ENCODE data around the gene KRT1.
A peak's percentile ranks its signal among the peaks of the same experiment; 100 is the strongest.
"Not testable (repeated sequence)": the region's sequence is repeated elsewhere in the genome, so short reads cannot be mapped to it uniquely, and the experiment has no call there.

Gene KRT1

GRCh38 chr12:52680363-52680762, at the start of gene KRT1:
Gene KRT1 (minus strand): TSS chr12:52680407. CDS start chr12:52680348, 59 bp downstream.
- DNase-seq (ENCODE audit: low read depth in 2 of 2): no peak

- DNase-seq (ENCODE audit: low read depth in 2 of 2): no peak
Measured at GRCh38 chr12:52729147-52729546, 48.9 kb upstream of the KRT1 start.

DNA sequence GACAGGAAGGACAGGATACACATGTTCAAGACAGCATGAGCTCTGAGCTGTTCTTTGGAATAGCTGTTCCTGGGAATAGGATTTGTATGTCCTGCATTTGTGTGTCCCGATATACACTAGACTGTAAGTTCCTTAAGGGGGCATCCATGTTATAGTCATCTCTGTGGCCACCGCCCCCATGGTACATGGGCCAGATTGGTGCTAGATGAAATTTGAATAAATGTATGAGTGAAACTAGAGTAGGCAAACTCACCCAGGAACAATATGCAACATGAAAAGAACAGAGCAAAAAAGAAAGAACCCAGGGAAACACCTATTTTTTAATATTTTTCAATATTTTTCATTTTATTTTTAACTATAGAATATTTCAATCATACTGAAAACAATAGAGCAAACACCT, 48.2 kb upstream of the KRT1 start:
- DNase-seq (ENCODE audit: low read depth in 2 of 2): no peak

DNA sequence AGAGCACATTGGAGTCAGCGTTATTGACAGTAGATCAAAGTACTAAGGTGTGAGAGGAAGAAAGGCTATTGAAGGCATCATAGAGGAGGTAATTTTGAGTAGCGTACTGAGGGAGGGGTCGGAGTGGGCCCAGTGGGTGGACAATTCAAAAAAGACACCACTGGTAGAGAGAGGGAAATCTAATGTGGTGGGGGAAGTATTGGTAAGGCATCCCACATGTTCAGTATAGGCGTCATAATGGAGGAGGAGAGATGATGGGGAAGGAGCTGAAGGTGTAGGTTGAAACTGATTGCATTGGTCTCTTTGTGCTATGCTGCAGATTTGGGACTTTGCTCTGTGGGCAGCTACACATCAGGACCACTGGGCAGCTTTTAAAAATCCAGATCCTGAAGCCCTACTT, 46.8 kb upstream of the KRT1 start:
- DNase-seq (ENCODE audit: low read depth in 2 of 2): no peak

DNA sequence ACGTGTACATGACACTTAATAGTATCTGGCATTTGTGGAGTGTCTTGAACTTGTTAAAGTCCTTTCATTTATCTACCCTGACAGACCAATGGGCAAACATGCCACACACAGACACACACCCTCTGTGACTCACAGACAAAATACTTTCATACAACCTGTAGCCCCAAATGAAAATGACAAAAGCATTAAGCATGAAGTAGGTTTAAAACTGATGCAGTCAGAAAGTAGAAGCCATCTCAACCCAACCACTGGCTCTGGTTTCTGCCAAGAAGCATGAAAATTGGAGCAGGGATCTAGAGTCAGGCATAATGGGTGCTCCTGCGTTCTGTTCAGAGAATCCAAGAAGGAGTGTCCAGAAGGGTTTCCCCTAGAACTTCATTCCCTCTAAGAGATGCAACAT, 46.2 kb upstream of the KRT1 start:
- no peak for DNase-seq (ENCODE audit: low read depth in 2 of 2)

GRCh38 chr12:52724384-52724783, 44.2 kb upstream of the KRT1 start:
- DNase-seq (ENCODE audit: low read depth in 2 of 2): no peak

DNA sequence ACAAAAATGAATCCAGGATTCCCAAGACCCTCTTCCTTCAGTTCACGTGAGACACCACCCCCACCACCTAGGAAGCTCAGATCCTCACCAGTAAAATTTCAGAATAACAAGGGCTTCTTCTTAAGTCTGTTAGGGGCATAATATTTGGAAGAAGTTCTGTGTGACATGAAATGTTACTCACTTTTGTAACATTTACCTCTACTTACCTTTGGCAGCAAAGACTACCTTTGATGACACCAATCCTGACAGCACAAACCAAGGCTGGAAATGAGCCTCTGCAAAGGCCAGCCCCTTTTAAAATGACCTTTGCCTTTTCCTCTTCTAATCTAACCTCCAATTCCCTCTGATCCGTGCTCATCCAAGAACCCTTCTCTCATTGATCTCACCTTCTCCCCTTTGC, 42.5 kb upstream of the KRT1 start:
- no peak for DNase-seq (ENCODE audit: low read depth in 2 of 2)

DNA sequence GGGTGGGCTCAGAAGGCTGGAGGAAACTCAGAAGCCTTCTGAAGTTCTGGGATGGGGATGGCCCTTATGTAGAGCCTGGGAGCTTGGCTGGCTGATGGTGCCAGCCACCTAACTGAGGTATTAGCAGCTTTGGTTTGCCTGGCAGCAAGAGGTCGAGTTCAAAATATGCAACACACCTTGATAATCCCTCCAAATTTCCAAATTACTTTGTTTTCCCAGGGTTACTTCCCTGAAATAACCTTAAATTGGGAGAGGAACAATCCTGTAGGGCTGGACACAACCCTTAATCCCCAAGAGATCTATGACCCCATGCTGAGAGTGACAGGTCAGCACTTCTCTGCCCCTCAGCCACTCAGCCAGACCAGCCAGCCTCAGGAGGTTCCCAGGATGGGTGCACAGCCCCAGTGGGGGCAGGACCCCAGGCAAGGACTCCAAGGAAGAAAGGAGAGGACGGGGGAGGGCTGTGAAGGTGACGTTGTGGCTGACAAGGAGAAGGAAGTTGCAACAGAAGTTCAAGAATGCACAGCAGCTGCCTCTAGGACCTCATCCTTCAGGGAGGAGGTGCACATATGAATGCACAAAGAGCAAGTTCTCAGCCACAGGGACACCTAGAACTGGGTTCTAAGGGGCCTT, 41.7 kb upstream of the KRT1 start:
- no peak for DNase-seq (ENCODE audit: low read depth in 2 of 2)

GRCh38 chr12:52720365-52720886, 40.2 kb upstream of the KRT1 start:
- no peak for DNase-seq (ENCODE audit: low read depth in 2 of 2)

- no peak for DNase-seq (ENCODE audit: low read depth in 2 of 2)
Measured at GRCh38 chr12:52716061-52716460, 35.9 kb upstream of the KRT1 start.

- no peak for DNase-seq (ENCODE audit: low read depth in 2 of 2)
Measured at GRCh38 chr12:52715416-52715815, 35.2 kb upstream of the KRT1 start.

- no peak for DNase-seq (ENCODE audit: low read depth in 2 of 2)
Measured at GRCh38 chr12:52714887-52715281, 34.7 kb upstream of the KRT1 start.

GRCh38 chr12:52713960-52714886, 34.0 kb upstream of the KRT1 start:
- peak in 1 of 2 donors; percentile 16 for DNase-seq (ENCODE audit: low read depth in 2 of 2)

GRCh38 chr12:52712122-52712521, 31.9 kb upstream of the KRT1 start:
- not testable (repeated sequence) for DNase-seq (ENCODE audit: low read depth in 2 of 2)

DNA sequence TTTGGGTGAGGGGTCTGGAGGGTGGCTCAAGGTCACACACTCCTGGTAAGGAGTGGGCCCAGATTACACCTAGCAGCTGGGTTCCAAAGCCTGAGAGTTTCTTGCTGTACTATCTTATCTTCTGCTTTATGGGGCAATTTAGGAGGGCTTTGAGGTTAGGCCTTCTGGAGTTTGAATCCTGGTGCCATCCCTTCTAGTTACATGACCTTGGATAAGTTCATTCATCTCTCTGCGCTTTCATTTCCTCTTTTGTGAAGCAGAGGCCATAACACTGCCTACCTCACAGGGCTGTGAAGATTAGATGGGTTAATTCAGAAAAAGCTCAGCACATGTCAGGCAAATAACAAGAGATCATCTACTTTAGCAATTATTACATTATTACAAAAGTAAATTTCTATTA, 30.5 kb upstream of the KRT1 start:
- no peak for DNase-seq (ENCODE audit: low read depth in 2 of 2)

DNA sequence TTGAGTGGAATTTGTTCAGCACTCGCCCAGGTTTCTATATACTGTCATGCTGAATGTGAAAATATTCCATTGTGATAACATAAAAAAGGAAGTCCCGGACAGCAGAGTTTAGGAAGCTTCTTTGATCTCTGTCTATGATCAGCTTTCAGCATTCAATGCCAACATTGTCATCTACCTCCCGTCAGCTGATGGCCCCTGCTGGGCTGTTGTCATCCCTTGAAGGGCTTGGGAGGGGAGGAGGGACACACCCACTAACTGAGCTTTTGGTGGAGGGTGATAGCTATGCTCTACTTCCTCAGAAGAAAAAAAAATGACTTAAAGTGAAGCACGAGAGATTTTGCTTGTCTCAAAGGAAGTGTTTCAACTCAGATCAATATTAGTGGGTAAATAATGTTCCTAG, 27.8 kb upstream of the KRT1 start:
- no peak for DNase-seq (ENCODE audit: low read depth in 2 of 2)

DNA sequence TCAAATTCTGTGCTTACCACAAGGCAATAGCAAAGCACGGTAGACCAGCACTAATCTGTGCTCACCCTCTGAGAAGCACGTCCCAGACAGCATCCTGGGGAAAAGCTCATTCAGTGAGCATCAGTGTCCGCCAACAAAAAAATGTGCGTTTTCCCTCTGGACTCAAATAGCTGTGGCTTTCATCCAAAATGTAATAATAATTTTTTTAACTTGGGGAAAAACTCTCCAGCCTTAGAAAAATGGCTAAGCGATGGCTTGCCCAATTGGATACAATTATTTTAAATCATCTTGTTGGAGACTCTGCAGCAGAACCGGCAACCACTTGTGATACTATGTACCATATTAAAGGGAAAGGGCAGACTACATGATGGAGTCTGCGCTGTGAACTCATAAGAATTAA, 24.3 kb upstream of the KRT1 start:
- no peak for DNase-seq (ENCODE audit: low read depth in 2 of 2)

DNA sequence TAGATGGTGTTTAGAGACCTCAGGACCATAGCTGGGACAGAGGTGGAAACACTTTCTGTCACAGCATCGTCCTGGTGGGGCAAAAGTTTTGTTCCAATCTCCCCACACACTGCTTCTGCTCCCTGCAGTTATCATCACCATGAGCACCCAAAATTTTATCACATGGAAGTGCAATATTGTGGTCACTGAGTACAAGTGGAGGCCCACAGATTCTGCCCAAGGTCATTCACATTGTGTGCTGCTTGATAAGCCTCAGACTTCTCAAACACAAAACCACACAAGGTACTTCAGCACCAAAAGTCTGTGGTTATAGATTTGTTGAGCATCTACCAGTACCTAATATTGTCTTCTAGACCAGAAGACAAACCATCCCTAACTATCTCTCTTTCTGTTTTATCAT, 23.7 kb upstream of the KRT1 start:
- DNase-seq (ENCODE audit: low read depth in 2 of 2): no peak

GRCh38 chr12:52703424-52703823, 23.2 kb upstream of the KRT1 start, which contains the start of gene KRT77:
Gene KRT77 (minus strand): TSS chr12:52703524. CDS start chr12:52703434, 90 bp downstream.
- no peak for DNase-seq (ENCODE audit: low read depth in 2 of 2)

- no peak for DNase-seq (ENCODE audit: low read depth in 2 of 2)
Measured at GRCh38 chr12:52702338-52702737, 22.1 kb upstream of the KRT1 start.

- DNase-seq (ENCODE audit: low read depth in 2 of 2): no peak
Measured at GRCh38 chr12:52701281-52701680, 21.1 kb upstream of the KRT1 start.

DNA sequence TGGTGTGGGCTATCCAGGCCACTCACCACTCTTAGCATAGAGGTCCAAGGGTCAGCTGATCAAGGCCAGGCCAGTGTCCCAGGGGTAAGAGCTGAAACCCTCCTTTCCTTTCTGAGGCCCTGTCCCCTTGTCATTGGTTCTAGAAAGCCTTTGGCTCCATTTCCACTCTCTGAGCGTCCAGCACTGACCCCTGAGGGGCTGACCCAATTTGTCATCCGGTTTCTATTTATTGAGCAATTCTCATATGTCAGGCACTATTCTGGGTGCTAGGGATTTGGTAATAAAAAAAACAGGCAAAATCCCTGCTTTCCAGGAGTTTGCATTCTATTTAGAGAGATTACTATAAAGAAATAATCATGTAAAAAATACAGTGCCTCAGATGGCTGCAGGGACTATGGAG, 19.8 kb upstream of the KRT1 start:
- no peak for DNase-seq (ENCODE audit: low read depth in 2 of 2)

DNA sequence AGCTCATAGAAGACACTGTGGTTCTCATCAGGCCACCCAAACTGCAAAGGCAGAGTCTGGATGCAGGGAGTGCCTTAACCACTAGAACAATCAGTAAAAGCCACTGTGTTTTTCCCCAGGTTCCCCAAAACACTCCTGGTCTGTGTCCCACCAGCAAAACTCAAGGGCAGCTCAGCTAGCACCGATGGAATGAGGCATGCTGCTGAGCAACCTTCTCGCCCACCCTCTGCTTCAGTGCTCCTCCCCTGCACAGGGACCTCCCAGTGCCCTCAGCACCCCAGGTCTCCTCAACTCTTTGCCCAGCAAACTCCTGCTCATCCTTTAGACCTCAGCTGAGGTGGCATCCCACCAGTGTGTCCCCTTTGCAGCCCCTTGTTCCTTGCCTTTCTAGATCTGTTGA, 19.2 kb upstream of the KRT1 start:
- DNase-seq (ENCODE audit: low read depth in 2 of 2): no peak
